GM12864 (cell line): ENCODE results near the gene PKP1.

Experiments used
- DNase-seq: peaks from one replicate; pipeline ENCODE4 v3.0.0-alpha.2; 2011; ENCODE audit warnings: low read depth
- H3K4me3 ChIP-seq: 2 replicates; pipeline ENCODE4 v1.5.1; 2011; ENCODE audit warnings: mild to moderate bottlenecking, low read depth, low read length, control low read depth
- CTCF ChIP-seq: IDR thresholded peaks from 2 replicates; pipeline ENCODE4 v1.5.1; 2011; ENCODE audit warnings: low read depth, mild to moderate bottlenecking, moderate library complexity, low read length, control low read depth, inconsistent platforms; ENCODE audit errors: missing control alignments

Gene PKP1

DNA sequence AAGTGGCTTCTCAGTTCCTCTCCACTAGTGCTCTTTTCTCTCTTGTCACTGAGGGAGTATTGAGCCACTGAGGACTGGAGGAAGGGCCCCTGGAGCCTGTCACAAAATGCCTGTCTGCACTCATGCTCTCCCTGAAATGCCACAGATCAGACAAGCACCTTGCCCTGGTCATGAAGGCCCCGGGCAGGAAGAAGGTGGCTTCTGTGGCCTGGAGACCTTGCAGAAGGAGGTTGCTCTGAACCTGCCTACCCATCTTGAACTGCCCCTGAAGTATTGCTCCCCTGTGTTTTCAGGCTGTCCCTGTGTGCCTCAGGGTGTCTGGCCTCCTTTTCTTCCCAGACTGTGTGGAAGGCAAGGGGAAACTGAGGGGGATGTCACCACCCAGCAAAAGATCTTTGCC is 3.1 kb downstream of the PKP1 start:
- no peak overlapping the region for H3K4me3 ChIP-seq
- TF ChIP-seq CTCF = no peak
- DNase-seq = no peak

DNA sequence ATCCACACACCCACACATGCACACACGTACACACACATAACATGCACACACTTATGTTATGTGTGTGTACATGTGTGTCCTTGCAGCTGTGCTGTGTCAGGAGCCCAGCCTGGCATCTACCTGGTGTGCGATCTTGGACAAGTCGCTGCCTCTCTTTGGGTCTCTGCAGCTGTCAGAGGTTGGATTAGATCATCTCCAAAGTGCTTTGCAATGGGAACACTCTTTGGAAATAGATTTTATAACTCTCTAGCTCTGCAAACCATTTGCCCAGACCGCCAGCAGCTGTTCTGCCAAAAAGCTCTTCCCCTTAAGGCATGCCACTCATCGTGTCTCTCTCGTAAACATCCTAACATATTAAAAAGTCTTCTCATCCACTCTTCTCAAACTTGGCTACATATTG is 4.7 kb downstream of the PKP1 start:
- H3K4me3 ChIP-seq = no peak overlapping the region
- TF ChIP-seq CTCF = no peak
- DNase-seq = no peak

GRCh38 chr1:201288765-201289164 is 5.5 kb downstream of the PKP1 start:
- no peak for TF ChIP-seq CTCF
- DNase-seq = no peak
- H3K4me3 ChIP-seq = no peak overlapping the region

DNA sequence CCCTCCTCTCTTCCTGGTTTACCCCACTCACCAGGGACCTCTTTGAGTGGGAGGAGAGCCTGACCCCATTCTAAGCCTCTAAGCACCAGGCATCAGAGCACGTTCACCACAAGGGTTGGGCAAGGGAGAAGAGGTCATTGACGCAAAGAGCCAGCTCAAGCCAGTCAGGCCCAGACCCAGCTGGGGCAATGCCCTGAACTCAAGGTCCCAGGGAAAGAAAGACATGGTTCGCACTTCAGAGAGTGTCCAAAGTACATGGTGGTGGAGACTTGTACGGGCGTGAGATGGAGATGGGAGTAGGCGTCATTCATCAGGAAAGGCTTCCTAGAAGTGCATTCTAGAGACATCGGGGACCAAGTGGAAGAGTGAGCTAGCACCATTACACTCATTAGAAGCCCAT is 7.2 kb downstream of the PKP1 start:
- no peak overlapping the region for H3K4me3 ChIP-seq
- TF ChIP-seq CTCF = no peak
- DNase-seq = no peak

DNA sequence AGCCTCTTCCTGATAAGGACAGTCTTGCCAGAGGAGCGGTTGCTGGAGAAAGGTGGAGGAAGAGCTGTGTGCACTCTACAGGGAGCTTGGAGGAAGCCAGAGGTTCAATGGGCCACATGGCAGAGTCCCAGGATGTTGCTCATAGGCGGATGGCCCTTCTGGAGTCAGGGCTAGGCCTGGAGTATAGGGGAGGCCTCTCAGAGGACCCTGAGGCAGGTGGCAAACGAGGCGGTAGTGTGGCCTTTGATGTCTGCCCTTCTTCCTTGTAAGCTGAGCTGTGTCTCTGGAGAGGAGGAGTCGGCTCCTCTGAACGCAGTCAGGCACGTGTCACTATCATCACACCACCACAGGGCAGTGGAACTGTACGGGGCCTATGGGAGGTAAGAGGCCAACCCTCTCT is 8.6 kb downstream of the PKP1 start:
- no peak for TF ChIP-seq CTCF
- no peak overlapping the region for H3K4me3 ChIP-seq
- DNase-seq = no peak

DNA sequence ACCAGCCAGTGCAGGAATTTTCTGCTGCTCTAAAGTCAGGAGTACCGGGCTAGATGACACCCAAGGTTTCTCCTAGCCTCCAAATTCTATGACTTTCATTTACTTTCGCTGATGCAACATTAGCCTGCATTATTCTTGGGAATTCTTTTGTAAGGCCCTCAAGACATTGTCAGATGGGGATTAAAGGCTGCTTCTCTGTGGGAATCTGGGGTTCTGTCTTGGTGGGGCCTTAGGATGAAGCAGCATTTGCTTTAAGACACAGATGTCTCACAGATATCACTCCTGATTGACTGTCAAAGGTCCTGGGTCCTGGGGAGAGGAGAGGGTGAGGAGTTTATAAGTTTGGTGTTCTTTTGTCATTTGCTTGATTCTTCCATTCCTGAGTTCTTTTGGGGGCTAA is 11.6 kb downstream of the PKP1 start:
- DNase-seq = no peak
- H3K4me3 ChIP-seq = no peak overlapping the region

More for the DNA sequence above, 11.6 kb downstream of the PKP1 start:
- TF ChIP-seq CTCF = no peak
